NCI-H146 treated with DMSO at 0.1 percent for 48 hours (cell line): Measurements from ENCODE around the gene VAT1.

Experiments used
- DNase-seq: peaks from one replicate; lab custom pipeline; 2025; ENCODE audit not compliant: unreplicated experiment; lab: John Stamatoyannopoulos, UW

The VAT1 gene

DNA sequence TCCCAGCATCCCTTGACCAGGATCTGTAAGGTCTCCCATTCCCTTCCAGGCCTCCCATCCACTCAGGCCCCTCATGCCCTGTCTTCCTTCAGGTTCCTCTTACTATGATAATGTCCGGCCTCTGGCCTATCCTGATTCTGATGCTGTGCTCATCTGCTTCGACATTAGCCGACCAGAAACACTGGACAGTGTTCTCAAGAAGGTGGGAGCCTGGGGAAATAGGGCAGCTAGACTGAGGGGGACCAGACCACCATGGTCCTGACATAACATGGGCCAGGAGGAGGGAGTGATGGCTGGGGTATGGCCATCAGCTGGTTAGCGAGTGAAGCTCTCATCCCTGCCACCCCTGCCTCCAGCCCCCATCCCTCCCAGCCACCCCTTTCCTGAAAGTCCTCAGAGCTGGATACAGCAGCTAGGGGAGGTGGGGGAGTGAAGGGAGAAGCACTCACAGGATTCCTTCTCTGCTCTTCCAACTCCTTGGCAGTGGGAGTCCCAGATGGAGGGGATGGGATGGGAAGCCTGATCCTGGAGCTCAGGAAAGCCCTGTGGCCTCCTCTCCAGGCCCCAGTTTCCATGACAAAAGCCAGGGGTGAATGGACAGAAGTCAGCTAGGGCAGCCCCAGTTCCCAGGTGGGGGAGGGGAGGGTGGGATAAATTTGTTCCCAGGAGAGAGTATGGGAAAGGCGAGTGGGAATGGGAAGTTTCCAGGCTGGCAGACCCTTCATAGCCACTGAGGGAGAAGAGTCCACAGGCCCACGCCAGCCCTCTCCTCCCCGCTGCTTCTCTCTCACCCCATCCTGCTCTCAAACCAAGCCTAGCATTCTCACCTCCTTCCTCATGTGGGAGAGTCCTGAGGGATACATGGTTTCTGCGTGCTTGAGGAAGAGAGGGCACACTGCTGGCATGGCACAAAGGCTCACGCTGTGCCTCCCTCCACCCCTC lies 5.2 kb upstream of the VAT1 start:
- no peak for DNase-seq

- DNase-seq = no peak
Measured at GRCh38 chr17:43026595-43026994, 4.4 kb upstream of the VAT1 start.

- no peak for DNase-seq
Measured at GRCh38 chr17:43025766-43026537, 3.8 kb upstream of the VAT1 start.

GRCh38 chr17:43025290-43025657 lies 3.1 kb upstream of the VAT1 start:
- no peak for DNase-seq

GRCh38 chr17:43024407-43025289 lies 2.5 kb upstream of the VAT1 start, which contains the start of gene RND2:
RND2 (plus strand) TSS chr17:43025231; CDS start chr17:43025348, 117 bp downstream.
- peak; percentile 81 for DNase-seq

DNA sequence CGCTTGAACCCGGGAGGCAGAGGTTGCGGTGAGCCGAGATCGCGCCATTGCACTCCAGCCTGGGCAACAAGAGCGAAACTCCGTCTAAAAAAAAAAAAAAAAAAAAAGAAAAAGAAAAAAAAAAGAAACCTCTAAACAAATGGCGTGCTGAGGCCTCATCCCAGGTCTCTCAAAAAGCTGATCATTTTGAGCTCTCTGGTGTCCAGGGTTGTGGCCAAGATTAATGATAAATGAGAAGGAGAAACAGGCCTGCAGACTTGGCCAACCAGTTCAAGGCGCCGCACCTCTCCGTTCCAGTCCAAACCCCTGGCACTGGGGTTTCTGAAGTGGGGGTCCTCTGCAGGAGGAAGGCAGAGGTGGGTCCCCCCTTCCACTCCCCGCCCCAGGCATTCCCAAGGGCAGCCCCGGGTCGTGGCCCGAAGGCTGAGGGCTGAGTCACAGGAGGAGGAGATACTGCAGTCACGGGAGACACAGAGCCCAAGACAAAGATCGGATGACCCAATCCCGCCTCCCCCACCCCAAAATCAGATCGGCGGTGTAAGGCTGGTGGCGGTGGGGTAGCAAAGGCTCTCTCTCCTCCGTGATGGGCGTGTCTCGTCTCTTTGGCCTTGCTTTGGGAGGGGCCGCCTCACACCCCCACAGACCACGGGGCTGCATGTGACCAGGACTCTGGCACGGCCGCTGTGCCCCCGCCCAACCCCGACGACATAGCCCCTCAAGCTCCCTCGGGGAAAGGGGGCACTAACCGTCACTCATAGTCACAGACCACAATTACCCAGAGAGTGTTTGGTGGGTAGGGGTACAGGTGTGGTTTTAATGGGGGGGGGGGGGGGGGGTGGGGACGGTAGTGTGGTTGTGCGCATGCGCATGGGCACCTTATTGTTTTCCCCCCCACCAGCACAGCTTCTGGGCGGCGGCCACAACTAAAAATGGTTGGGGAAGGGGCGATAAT lies 1.1 kb downstream of the VAT1 start:
- DNase-seq = no peak

DNA sequence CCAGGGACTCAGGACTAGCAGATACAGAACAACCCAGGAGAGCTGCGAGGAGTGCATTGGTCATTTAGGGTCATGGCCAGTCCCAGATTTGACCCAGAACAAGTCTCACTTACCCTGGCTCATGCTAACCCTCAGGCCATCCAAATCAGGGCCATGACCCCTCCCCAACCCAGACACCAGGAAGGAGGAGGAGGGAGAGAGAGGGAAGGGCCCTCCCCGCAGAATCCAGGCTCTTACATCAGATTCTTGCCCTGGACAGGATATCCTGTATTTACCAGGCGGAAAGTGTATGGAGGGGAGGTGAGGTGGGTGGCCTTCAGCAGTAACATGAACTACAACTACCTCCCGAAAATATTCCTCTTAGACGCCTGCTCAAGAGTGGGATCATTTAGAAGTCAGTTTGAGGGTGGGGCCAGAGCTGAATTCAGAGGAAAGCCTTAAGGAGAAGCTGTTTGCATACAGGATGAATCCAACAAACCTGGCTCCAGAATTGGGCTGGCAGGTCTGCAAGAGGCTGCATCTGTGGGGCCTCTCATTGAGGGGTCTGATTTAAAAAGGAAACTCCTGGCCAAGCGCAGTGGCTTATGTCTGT lies 2.1 kb downstream of the VAT1 start:
- no peak for DNase-seq

- DNase-seq = no peak
Measured at GRCh38 chr17:43019418-43019817, 2.8 kb downstream of the VAT1 start.

- DNase-seq = no peak
Measured at GRCh38 chr17:43018932-43019331, 3.3 kb downstream of the VAT1 start.

- no peak for DNase-seq
Measured at GRCh38 chr17:43018008-43018853, 4.0 kb downstream of the VAT1 start.

DNA sequence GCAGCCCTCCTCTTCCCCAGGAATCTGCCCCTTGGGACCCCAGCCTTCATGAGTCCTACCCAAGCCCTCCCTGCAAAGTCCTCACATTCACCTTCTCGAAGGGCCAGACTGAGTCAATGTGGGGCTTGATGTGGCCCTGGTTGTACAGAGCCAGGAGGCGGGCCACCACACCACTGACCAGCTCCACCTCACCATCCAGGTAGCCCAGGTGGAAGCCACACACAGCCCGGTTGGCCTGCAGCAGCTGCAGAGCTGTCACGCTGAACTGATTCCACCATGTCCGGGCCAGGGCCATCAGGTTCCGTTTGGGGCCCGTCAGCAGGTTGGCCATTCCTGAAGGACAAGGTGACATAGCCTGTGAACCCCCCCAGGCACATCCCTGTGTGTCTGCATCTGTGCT lies 6.0 kb downstream of the VAT1 start:
- no peak for DNase-seq

DNA sequence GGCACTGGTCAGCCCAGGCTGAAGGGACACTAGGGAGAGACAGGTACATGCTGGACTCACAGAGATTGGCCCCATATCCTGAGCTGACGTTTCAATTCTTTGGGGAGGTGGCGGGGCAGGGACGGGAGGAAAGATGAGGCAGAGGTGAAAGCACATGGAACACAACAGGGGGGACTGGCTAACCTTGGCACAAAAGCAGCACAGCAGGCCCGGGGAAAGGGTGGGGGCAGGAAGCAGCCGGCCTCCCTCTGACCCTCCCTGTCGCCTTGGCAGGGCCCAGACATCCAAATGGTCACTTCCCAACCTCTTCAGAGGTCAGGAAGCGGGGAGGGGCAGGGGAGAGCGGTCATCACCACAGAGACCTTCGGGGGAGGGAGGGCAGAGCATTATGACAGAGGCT lies 6.6 kb downstream of the VAT1 start:
- no peak for DNase-seq

DNA sequence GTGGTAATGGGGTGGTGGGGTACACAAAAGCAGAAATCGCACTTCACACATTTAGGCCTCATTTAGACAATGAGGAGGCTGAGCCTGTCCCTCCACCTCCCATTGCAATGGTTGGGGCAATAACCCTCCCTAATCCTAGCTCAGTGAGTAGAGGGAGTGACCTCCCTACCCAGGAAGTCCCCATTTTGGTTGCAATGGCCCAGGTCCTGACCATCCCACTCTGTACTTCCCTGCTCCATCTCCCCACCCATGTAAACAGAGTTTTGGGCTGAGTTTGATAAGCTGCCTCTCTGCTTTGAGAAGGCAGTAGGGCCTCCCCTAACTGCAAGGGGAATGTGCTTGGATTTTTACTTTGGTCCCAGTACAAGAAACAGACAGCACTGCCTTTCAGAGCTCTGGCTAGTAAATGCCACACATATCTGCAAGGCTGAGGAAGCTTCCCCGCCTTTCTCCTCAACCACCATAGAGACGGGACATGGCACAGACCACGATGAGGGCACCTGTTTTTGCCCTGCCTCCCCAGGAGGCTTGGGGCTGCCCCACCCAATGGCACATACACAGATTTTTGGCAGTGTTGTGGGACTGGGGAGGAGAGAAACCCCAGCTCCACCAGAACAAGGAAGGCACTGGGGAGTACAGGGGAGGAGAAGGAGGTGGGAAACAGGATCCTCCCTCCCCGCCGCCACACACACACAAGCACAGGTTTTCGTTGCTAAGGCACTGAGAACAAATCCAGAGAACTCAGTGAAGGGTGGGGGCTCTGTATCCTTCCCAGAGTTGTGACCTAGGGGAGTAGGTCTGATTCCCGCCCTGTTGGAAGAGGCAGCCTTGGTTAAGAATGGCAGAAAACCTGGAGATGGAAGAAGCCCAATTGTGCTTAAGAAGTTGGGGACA lies 7.3 kb downstream of the VAT1 start:
- DNase-seq = no peak

DNA sequence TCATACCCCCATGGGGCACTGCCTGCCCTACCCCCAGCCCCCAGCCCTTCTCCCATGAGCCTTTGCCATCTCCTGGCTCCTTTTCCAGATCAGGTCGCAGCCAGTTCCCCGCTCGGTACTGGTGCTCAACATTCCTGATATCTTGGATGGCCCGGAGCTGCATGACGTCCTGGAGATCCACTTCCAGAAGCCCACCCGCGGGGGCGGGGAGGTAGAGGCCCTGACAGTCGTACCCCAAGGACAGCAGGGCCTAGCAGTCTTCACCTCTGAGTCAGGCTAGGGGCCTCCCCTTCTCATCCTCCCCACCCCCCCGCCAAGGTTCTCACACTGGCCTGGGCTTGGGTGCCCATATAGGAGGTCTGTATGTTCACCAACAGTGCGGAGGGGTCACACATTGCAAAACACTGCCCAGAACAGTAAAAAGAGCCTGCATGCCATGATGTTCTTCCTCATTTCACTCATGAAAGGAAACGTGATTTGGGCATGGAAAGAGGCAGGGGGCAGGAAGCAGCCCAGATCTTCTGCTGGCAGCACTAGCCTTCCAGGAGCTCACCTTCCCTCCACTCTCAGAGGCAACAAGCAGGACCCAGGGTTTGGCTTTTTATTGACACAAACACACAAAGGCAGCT lies 8.1 kb downstream of the VAT1 start:
- no peak for DNase-seq

DNA sequence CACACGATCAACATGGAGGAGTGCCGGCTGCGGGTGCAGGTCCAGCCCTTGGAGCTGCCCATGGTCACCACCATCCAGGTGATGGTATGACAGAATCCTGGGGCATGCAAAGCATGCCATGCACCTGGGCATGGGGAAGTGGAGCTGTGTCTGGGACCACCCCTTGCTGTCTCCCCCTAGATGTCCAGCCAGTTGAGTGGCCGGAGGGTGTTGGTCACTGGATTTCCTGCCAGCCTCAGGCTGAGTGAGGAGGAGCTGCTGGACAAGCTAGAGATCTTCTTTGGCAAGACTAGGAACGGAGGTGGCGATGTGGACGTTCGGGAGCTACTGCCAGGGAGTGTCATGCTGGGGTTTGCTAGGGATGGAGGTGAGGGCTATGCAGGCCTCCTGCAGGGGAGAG lies 8.9 kb downstream of the VAT1 start:
- no peak for DNase-seq

DNA sequence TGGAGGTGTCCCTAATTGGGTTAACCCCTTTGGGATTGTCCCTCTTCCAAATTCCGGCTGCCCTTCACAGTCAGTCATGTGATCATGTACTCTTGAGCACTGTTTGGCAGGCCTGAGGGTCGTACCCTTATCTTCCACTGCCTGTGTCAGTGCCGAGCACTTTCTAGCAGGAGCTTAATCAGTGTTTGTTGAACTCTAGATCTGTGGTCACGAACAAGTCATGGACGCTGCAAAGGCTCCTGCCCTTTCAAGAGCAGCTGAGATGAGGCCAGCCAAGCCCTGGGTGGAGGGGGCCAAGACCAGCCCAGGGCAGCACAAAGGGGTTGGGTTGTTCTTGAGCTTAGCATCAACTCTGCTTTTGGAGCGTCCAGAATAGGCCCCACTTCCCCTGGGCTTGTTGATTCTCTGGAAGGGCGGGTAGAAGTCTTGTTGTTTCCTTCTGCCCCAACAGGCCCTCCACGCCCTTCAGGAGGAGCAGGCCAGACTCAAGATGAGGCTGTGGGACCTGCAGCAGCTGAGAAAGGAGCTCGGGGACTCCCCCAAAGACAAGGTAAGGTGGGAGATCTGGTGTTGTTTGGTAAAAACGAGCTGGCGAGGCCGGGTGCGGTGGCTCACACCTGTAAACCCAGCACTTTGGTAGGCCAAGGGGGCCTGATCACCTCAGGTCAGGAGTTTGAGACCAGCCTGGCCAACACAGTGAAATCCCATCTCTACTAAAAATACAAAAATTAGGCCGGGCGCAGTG lies 10.3 kb downstream of the VAT1 start:
- DNase-seq = no peak
